ENCODE results near the gene GRIN2D.

The GRIN2D gene

DNA sequence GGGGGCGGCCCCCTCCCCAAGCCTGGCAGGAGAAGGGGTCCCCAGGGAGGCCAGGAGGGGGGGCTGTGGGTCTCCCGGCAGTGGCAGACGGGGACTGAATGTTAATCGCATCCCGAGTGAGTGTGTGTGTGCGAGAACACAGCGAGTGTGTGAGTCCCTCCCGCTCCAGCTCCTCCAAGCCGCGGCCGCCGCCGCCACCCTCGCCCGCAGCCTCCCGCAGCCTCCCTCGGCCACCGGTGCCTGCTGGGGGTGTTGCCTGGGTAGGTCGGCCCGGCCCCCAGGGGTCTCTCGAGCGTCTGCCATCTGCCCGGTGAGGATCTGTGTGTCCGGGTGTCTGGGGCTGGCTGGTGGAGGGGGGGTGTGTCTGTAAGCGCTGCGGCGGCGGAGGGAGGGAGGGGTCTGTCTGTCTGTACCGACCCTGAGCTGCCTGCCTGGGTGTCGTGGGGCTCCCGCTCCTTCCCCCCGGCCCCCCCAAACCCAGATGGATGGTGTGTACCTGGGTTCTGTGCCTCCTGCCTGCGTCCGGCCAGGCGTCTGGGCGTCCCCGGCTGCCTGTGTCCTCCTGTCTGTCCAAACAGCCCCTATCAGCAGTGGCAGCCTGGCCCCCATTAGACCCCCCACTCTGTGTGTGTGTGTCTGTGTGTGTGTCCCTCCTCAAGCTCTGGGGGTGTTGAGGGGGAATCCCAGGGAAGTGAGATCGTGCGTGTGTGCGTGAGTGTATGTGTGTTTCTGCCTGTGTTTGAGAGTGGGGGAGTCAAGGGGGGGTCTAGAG, at the start of gene GRIN2D:
GRIN2D (plus strand) TSS at position 110 of the 772 bp plus-strand sequence. CDS start 4,725 bp downstream, outside the sequence.
- Histone ChIP-seq H2AFZ (peak within 1 kb of the TSS; percentile 52), H3K36me3 (ENCODE audit: control insufficient read depth, insufficient read depth, low read length) (no peaks in the 10 kb centered on the region), H3K79me2 (peaks cover 13% of the 10 kb centered on the region), H3K4me2 (ENCODE audit: low read length) (peak within 1 kb of the TSS; percentile 72), H3K9ac (no peak within 1 kb of the TSS), H3K4me3 (ENCODE audit: low read depth, low read length) (peak within 1 kb of the TSS; percentile 51), H3K27ac (no peak within 1 kb of the TSS), H3K27me3 (ENCODE audit: control insufficient read depth, insufficient read depth, low read length) (no peaks in the 10 kb centered on the region), H3K9me3 (ENCODE audit: control insufficient read depth, low read length) (no peaks in the 10 kb centered on the region), H3K4me1 (no peaks in the 10 kb centered on the region)
- TF ChIP-seq, protein P1, sequence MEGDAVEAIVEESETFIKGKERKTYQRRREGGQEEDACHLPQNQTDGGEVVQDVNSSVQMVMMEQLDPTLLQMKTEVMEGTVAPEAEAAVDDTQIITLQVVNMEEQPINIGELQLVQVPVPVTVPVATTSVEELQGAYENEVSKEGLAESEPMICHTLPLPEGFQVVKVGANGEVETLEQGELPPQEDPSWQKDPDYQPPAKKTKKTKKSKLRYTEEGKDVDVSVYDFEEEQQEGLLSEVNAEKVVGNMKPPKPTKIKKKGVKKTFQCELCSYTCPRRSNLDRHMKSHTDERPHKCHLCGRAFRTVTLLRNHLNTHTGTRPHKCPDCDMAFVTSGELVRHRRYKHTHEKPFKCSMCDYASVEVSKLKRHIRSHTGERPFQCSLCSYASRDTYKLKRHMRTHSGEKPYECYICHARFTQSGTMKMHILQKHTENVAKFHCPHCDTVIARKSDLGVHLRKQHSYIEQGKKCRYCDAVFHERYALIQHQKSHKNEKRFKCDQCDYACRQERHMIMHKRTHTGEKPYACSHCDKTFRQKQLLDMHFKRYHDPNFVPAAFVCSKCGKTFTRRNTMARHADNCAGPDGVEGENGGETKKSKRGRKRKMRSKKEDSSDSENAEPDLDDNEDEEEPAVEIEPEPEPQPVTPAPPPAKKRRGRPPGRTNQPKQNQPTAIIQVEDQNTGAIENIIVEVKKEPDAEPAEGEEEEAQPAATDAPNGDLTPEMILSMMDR (IDR thresholded peaks at IDR 0.05), result no peak

DNA sequence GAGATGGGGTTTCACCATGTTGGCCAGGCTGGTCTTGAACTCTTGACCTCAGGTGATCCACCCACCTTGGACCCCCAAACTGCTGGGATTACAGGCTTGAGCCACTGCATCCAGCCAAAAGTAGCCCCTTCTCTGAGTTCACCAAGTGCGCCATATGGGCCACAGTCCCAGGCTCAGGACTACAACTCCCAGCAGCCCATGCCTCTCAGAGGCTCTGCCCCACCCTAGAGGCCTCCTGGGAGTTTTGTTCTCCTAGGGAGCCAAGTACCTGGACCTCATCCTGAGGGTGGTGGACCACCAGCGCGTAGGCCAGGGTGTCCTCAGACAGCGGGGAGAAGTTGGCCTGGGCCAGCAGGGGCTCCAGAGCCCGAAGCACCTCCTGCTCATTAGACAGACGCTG, 48.6 kb upstream of the GRIN2D start:
- H3K4me1 ChIP-seq, result peaks cover 8% of the 10 kb centered on the region
- no peak overlapping the region for H2AFZ ChIP-seq
- H3K27me3 ChIP-seq (ENCODE audit: control insufficient read depth, insufficient read depth, low read length), result no peaks in the 10 kb centered on the region
- H3K9ac ChIP-seq, result no peak overlapping the region
- H3K79me2 ChIP-seq, result no peaks in the 10 kb centered on the region
- H3K4me3 ChIP-seq (ENCODE audit: low read depth, low read length), result no peak overlapping the region
- H3K27ac ChIP-seq, result no peak overlapping the region
- H3K4me2 ChIP-seq (ENCODE audit: low read length), result no peak overlapping the region
- H3K36me3 ChIP-seq (ENCODE audit: control insufficient read depth, insufficient read depth, low read length), result no peaks in the 10 kb centered on the region
- H3K9me3 ChIP-seq (ENCODE audit: control insufficient read depth, low read length), result no peaks in the 10 kb centered on the region
- TF ChIP-seq, protein P1 (IDR thresholded peaks at IDR 0.05), result no peak

DNA sequence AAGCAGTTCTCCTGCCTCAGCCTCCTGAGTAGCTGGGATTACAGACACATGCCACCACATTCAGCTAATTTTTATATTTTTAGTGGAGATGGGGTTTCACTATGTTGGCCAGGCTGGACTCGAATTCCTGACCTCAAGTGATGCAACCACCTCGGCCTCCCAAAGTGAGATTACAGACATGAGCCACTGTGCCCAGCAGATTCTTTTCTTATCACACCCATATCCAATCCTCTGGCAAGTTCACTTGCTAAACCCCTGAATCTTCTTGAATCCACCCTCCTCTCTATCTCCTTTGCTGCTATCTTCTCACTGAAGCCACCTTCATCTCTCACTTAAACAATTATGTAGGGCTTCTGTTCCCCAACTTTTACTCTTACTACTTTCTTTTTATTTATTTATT, 47.3 kb upstream of the GRIN2D start:
- H2AFZ ChIP-seq, result no peak overlapping the region
- no peak overlapping the region for H3K4me2 ChIP-seq (ENCODE audit: low read length)

DNA sequence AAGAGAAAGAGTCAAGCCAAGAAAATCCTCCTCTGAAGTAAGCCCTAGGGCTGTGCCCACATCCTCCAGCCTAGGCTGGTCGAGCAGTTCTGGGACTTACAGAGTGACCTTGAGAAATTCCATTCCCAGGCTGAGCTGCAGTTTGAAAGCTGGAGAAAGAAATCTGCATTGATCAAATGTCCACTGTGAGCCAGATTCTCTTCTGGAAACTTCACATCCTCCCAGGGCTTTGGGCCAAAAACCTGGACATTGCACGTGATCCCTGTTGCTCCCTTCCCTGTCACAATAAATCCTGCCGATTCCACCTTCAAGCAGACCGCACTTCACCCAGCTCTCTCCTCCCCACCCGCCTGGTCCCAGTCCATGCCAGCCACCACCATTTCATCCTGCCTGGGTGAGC, 45.4 kb upstream of the GRIN2D start:
- Histone ChIP-seq H3K4me3 (ENCODE audit: low read depth, low read length) (no peak overlapping the region), H3K27ac (peak overlapping the region; percentile 55), H3K27me3 (ENCODE audit: control insufficient read depth, insufficient read depth, low read length) (no peaks in the 10 kb centered on the region), H3K9ac (no peak overlapping the region), H3K4me2 (ENCODE audit: low read length) (no peak overlapping the region), H3K4me1 (peaks cover 8% of the 10 kb centered on the region), H3K36me3 (ENCODE audit: control insufficient read depth, insufficient read depth, low read length) (no peaks in the 10 kb centered on the region), H3K79me2 (peaks cover 4% of the 10 kb centered on the region), H3K9me3 (ENCODE audit: control insufficient read depth, low read length) (no peaks in the 10 kb centered on the region), H2AFZ (peak overlapping the region; percentile 77)
- TF ChIP-seq, protein P1 (IDR thresholded peaks at IDR 0.05), result no peak

More for the DNA sequence above, 47.3 kb upstream of the GRIN2D start:
- H3K36me3 ChIP-seq (ENCODE audit: control insufficient read depth, insufficient read depth, low read length), result no peaks in the 10 kb centered on the region
- H3K4me1 ChIP-seq, result peaks cover 8% of the 10 kb centered on the region
- H3K79me2 ChIP-seq, result no peaks in the 10 kb centered on the region
- no peaks in the 10 kb centered on the region for H3K9me3 ChIP-seq (ENCODE audit: control insufficient read depth, low read length)
- H3K9ac ChIP-seq, result no peak overlapping the region
- H3K4me3 ChIP-seq (ENCODE audit: low read depth, low read length), result no peak overlapping the region
- no peaks in the 10 kb centered on the region for H3K27me3 ChIP-seq (ENCODE audit: control insufficient read depth, insufficient read depth, low read length)
- H3K27ac ChIP-seq, result no peak overlapping the region
- TF ChIP-seq, protein P1 (IDR thresholded peaks at IDR 0.05), result no peak

DNA sequence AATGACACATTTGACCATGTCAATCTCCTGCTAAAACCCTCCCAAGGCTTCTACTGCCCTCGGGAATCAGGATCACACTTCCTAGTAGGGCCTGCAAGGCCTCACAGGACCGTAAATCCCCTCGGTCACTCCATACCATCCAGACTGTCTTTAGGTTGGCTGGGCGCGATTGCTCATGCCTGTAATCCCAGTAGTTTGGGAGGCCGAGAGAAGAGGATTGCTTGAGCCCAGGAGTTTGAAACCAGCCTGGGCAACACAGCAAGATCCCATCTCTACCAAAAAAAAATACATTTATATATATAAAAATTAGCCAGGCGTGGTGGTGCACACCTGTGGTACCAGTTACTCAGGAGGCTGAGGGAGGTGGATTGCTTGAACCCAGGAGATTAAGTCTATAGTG, 44.7 kb upstream of the GRIN2D start:
- peaks cover 8% of the 10 kb centered on the region for H3K4me1 ChIP-seq
- H3K27me3 ChIP-seq (ENCODE audit: control insufficient read depth, insufficient read depth, low read length), result no peaks in the 10 kb centered on the region
- no peaks in the 10 kb centered on the region for H3K36me3 ChIP-seq (ENCODE audit: control insufficient read depth, insufficient read depth, low read length)
- peak overlapping the region; percentile 55 for H3K27ac ChIP-seq
- no peak overlapping the region for H3K9ac ChIP-seq
- H2AFZ ChIP-seq, result no peak overlapping the region
- no peak overlapping the region for H3K4me2 ChIP-seq (ENCODE audit: low read length)
- no peak overlapping the region for H3K4me3 ChIP-seq (ENCODE audit: low read depth, low read length)
- H3K79me2 ChIP-seq, result peaks cover 4% of the 10 kb centered on the region
- TF ChIP-seq, protein P1 (IDR thresholded peaks at IDR 0.05), result no peak
- H3K9me3 ChIP-seq (ENCODE audit: control insufficient read depth, low read length), result no peaks in the 10 kb centered on the region

Data from parathyroid adenoma (tissue), 2 donors.